Breast epithelium (tissue), 4 donors: ENCODE measurements around the gene NBAS. TPM values are rescaled to one million over a fixed set of nuclear protein-coding genes. Genes with fewer than 3 reads are reported as not detected.
"Not testable (repeated sequence)": the region's sequence is repeated elsewhere in the genome, so short reads cannot be mapped to it uniquely, and the experiment has no call there.

ENCODE experiments used
- DNase-seq, 2 donors: peaks; one replicate each; pipeline ENCODE4 v3.0.0-alpha.2; 2019; ENCODE audit warnings: low spot score in 2 of 2
- H3K27ac ChIP-seq, 2 donors: fragments of 200-600 bp; sonication (generic) in 1 of 2; one replicate each; pipeline ENCODE4 v1.5.1; 2016 to 2019; ENCODE audit warnings: mild to moderate bottlenecking in 1 of 2
- H3K27me3 ChIP-seq, 2 donors: fragments of 200-600 bp; sonication (generic) in 1 of 2; one replicate each; pipeline versions ENCODE4 v1.5.1 to v1.6.0; 2017 to 2019; ENCODE audit warnings: control low read depth in 1 of 2, mild to moderate bottlenecking in 1 of 2
- H3K36me3 ChIP-seq: fragments of 200-600 bp; one replicate; pipeline ENCODE4 v1.5.1; 2019
- H3K4me1 ChIP-seq, 2 donors: fragments of 200-600 bp; sonication (generic); one replicate each; pipeline ENCODE4 v1.5.1; 2016 to 2019; ENCODE audit warnings: control low read depth in 1 of 2
- H3K4me3 ChIP-seq, 3 donors: fragments of 200-600 bp; sonication (generic); 1 replicate in 2 of 3; 2 replicates in 1 of 3; pipeline ENCODE4 v1.5.1; 2016 to 2019; ENCODE audit warnings: mild to moderate bottlenecking in 3 of 3, moderate library complexity in 2 of 3
- H3K9me3 ChIP-seq, 2 donors: fragments of 200-600 bp; sonication (generic) in 1 of 2; one replicate each; pipeline ENCODE4 v1.5.1; 2016 to 2019; ENCODE audit warnings: control low read depth in 1 of 2
- CTCF ChIP-seq, 3 donors: fragments of 450-650 bp; IDR thresholded peaks; one replicate each; pipeline ENCODE4 v1.5.1; 2016 to 2017; ENCODE audit warnings: antibody characterized with exemption in 3 of 3, mild to moderate bottlenecking in 3 of 3, moderate library complexity in 3 of 3
- POLR2A ChIP-seq: fragments of 450-650 bp; IDR thresholded peaks from one replicate; pipeline ENCODE4 v1.6.1; 2016; ENCODE audit warnings: antibody characterized with exemption, mild to moderate bottlenecking, moderate library complexity
- POLR2AphosphoS5 ChIP-seq, 3 donors: sonication (generic); formaldehyde crosslinking; IDR thresholded peaks; one replicate each; pipeline ENCODE4 v1.6.1; 2017; ENCODE audit warnings: antibody characterized with exemption in 3 of 3
- intact Hi-C: fragments of 100-400 bp; cut with DNase I; formaldehyde crosslinking; loops from one replicate; pipeline ENCODE4 v1.15.1; 2023; ENCODE audit warnings: low total_unique reads
- total RNA-seq, 3 donors: library from RNA; depleted of rRNA; stranded (reverse); fragments of >200 nt; gene quantifications; one replicate each; pipeline ENCODE4 v1.1.0, GENCODE V29; 2016

The NBAS gene
- total RNA-seq, 3 donors from 2014 or later, result 44.9 to 59.1 (median 45.1) TPM

GRCh38 chr2:15412309-15412708 lies 148.8 kb downstream of the NBAS start:
- Histone ChIP-seq H3K27ac (no peak overlapping the region), H3K4me3 (no peak overlapping the region), H3K4me1 (no peaks in the 10 kb centered on the region), H3K36me3 (no peaks in the 10 kb centered on the region), H3K27me3 (no peaks in the 10 kb centered on the region), H3K9me3 (no peaks in the 10 kb centered on the region)
- intact Hi-C loops, result no loop called here
- no peak for TF ChIP-seq CTCF (IDR thresholded peaks at IDR 0.05)
- DNase-seq, result no peak

- no peak overlapping the region for H3K4me3 ChIP-seq
- H3K27me3 ChIP-seq, result no peaks in the 10 kb centered on the region
- no peak for TF ChIP-seq POLR2A
- TF ChIP-seq POLR2AphosphoS5 (IDR thresholded peaks at IDR 0.05), result no peak
- TF ChIP-seq CTCF (IDR thresholded peaks at IDR 0.05), result no peak
- intact Hi-C loops, result no loop called here
- H3K36me3 ChIP-seq, result no peaks in the 10 kb centered on the region
- no peak for DNase-seq
- H3K4me1 ChIP-seq, result no peaks in the 10 kb centered on the region
- no peak overlapping the region for H3K27ac ChIP-seq
- no peaks in the 10 kb centered on the region for H3K9me3 ChIP-seq
These were observed 150.2 kb downstream of the NBAS start for GRCh38 chr2:15410884-15411283.

GRCh38 chr2:15408759-15409158 lies 152.4 kb downstream of the NBAS start:
- H3K27me3 ChIP-seq, result no peaks in the 10 kb centered on the region
- TF ChIP-seq POLR2AphosphoS5 (IDR thresholded peaks at IDR 0.05) (no peak), CTCF (IDR thresholded peaks at IDR 0.05) (no peak), POLR2A (no peak)
- H3K9me3 ChIP-seq, result no peaks in the 10 kb centered on the region
- H3K27ac ChIP-seq, result no peak overlapping the region
- H3K4me3 ChIP-seq, result no peak overlapping the region
- H3K4me1 ChIP-seq, result no peaks in the 10 kb centered on the region
- DNase-seq, result no peak
- H3K36me3 ChIP-seq, result no peaks in the 10 kb centered on the region
- intact Hi-C loops, result loop anchor here (10.0 kb wide), 1 partner anchor 174 kb away; no protein-coding TSS in a partner anchor

GRCh38 chr2:15407666-15408065 lies 153.5 kb downstream of the NBAS start:
- Histone ChIP-seq H3K4me3 (no peak overlapping the region), H3K36me3 (no peaks in the 10 kb centered on the region), H3K27ac (no peak overlapping the region), H3K9me3 (no peaks in the 10 kb centered on the region), H3K4me1 (no peaks in the 10 kb centered on the region), H3K27me3 (no peaks in the 10 kb centered on the region)
- no peak for TF ChIP-seq POLR2AphosphoS5 (IDR thresholded peaks at IDR 0.05)
- no peak for TF ChIP-seq CTCF (IDR thresholded peaks at IDR 0.05)
- TF ChIP-seq POLR2A, result no peak
- DNase-seq, result no peak
- intact Hi-C loops, result loop anchor here (10.0 kb wide), 1 partner anchor 173 kb away; no protein-coding TSS in a partner anchor

- H3K27ac ChIP-seq, H3K9me3 ChIP-seq, H3K27me3 ChIP-seq, DNase-seq, H3K4me3 ChIP-seq, H3K4me1 ChIP-seq, H3K36me3 ChIP-seq: not testable (repeated sequence)
- intact Hi-C loops, result loop anchor here (10.0 kb wide), 1 partner anchor 170 kb away; no protein-coding TSS in a partner anchor
These were observed 156.6 kb downstream of the NBAS start for GRCh38 chr2:15404511-15404910.
